Jurkat, Clone E6-1 (cell line): Measurements from ENCODE around the gene RBM43. TPM values are rescaled to one million over a fixed set of nuclear protein-coding genes. Genes with fewer than 3 reads are reported as not detected.
A peak's percentile ranks its signal among the peaks of the same experiment; 100 is the strongest.
"Not testable (repeated sequence)": the region's sequence is repeated elsewhere in the genome, so short reads cannot be mapped to it uniquely, and the experiment has no call there.

Experiments
- DNase-seq: peaks from one replicate; pipeline ENCODE4 v3.0.0-alpha.2; 2011; ENCODE audit warnings: low read depth, low spot score
- H3K4me3 ChIP-seq: 2 replicates; pipeline ENCODE4 v1.5.1; 2011; ENCODE audit warnings: mild to moderate bottlenecking, low read length, control low read depth, moderate library complexity
- polyA plus RNA-seq: library from polyadenylated mRNA; unstranded; fragments of >200 nt; gene quantifications from one replicate; pipeline ENCODE4 v1.2.1, GENCODE V29; 2012; ENCODE audit warnings: missing spikeins; ENCODE audit not compliant: insufficient read length, insufficient read depth

The RBM43 gene
- polyA plus RNA-seq, result 2.3 TPM

DNA sequence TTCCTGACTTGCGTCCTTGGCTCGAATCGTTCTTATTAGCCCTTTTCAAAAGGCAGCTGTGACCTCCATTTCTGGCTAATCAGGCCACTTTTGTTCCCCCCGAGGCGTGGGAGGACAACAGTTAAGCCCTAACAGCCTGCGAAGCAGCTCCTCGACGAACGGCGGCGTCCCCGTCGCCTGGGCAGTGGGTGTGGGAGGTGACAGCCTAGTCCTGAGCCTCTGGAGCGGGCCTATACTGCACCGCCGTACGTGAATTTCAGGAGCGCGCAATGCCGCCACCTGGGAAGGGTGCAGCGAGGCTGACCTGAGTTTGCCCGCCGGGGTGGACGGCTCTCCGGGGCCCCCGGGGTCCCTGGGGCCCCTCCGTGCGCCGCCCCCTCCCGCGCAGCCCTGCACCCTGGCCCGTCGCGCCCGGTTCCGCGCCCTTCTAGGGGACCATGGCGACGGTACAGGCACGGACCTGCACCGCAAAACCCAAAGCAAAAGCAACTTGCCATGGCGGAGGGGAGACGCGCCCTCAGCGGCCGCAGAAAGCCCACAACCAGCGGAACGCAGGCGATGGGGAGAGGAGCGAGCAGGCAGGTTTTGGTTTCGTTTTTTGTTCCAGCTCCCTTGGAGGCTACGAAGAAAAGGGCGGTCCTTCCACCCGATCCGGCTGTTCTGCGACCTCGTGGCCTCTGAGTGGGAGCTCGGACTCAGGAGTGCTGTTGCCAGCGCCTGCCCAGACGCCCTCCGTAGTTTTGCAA, at the start of gene RBM43:
Gene RBM43, minus strand, starts transcription at position 633 of the 746 bp plus-strand sequence. Its CDS starts 136 bp downstream, at position 497.
- peak within 1 kb of the TSS; percentile 56 for H3K4me3 ChIP-seq
- peak; percentile 84 for DNase-seq

DNA sequence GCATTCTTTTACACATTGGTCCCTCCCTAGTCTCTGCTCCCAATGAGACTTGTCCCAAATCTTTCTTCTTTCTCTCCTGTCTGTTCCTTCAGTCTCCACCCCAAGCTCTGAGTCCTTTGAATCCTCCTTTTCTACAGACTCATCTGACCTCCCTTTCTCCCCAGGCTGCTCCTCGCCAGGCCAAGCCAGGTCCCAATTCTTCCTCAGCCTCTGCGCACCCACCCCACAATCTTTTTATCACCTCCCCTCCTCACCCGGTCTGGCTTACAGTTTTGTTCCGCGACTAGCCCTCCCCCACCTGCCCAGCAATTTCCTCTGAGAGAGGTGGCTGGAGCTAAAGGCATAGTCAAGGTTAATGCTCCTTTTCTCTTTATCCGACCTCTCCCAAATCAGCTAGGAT, 48.6 kb upstream of the RBM43 start:
- DNase-seq, H3K4me3 ChIP-seq: not testable (repeated sequence)

DNA sequence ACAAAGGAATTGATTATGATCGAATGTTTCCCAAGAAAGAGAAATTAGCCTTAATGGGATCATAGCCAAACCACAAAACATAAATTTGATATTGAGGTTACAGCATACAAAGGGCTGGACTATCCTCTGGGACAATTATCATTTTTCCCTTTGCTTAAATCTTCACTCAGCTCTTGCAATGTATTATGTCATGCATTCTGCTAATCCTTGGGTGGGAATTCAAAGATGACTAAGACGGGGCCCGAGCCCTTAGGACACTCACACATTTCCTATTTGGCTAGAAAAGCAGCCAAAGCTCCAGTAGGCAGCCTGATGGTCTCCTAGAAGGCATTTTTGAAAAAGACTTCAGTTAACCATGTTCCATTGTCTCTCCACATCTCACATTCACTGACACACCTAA, 45.0 kb upstream of the RBM43 start:
- no peak for DNase-seq

DNA sequence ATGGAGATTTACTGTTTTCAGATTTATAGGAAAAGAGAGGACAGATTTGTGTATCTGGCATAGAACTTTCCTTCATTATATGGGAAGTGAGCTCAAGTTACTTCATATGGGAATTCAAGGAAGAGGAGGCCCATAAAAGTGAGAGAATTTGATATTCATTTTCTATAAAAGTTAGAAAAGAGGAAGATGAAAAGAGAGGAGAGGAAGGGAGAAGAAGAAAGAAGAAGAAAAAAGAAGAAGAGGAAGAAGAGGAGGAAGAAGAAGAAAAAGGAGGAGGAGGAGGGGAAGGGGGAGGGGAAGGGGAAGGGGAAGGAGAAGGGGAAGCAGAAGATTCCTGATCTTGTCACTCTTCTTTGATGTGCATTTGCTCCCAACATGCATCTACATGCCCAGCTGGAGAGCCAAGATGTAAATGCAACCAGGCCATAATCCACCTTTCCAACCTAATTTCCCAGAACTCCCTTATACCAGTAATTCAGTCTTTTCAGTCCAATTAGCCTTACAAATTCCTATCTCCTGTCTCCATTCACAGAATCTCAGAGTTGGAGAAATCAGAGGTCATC, 43.5 kb upstream of the RBM43 start:
- no peak for DNase-seq
- H3K4me3 ChIP-seq, result no peak overlapping the region

More for the DNA sequence above, 45.0 kb upstream of the RBM43 start:
- H3K4me3 ChIP-seq, result no peak overlapping the region

DNA sequence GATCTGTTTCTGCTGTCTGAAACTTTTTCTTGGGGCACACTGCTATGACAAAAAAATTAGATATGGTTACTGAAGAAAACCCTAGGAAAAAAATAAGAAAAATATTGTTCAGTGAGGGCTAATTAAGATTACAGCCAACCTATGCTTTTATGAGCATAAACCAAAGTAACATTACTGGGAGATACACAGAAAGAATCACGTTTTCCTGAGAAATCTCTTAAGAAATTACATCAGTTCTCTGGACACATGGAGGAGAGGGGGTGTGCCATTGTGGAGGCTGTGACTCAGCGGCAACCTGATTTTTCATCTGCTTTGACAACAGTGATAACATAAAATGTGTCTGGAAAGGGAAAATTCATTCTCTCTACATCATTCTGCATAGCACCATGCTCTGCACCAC, 41.2 kb upstream of the RBM43 start:
- DNase-seq, result no peak
- H3K4me3 ChIP-seq, result no peak overlapping the region

DNA sequence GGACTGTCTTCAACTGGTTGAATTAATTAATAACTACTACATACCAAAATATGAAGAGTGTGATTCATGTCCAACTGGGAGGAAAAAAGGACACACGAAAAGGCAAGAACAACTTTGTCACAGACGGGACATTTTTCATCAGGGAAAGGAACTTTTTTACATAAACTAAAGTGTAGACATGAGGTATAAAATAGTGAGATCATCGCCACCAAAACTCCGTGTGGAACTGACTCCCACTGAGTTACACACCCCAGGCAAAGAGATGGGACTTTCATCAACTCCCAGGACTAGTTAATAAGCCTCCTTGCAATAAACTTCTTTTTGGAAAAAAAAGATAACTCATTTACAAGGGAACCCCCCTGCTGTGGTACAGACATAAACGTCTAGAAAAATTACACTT, 40.7 kb upstream of the RBM43 start:
- no peak overlapping the region for H3K4me3 ChIP-seq
- no peak for DNase-seq

DNA sequence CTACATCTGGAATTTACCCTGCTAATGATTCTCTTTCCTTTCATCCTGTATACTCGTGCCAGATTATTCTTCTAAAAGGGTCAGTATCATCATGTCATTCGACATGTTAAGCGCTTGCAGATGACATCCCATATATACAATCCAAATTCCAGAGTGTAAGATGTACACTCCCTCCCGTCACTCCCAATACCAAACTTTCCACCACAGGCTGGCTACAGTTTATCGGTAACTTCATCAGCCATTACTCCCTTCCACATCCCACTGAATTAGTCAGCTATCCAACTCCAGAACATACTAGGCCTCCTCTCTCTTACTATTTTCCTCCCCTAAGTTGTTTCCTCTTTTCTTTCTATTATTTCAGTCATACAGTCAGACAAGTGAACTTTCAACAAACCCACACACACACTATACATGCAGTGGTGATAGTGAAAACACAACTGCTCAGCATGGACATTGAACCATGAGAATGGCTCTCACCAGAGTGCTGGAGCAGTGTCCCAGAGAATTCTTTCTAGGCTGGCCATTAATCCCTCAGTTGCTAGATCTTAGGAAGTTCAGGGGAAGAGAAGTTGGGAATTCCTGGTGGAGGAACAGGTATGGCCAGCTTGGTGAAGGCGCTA, 38.4 kb upstream of the RBM43 start:
- no peak for DNase-seq
- H3K4me3 ChIP-seq, result no peak overlapping the region

DNA sequence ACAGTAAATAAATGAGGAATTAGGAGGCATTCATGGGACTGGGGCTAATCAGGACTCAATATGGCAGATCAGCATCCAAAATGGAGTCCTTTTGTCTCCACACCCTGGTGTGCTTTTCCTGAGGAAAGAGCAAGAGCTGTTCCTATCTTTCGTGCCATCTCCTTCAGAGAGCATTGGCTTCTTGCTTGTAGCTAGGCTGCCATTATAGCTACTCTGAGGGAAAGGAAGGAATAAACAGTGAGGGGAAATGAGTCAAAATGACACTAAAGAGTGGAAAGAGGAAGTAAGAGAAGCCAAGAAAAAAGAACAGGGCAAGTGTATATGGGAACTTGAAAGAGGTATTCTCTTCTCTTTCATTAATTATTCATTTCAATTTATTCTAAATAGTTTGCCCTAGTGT, 36.2 kb upstream of the RBM43 start:
- no peak overlapping the region for H3K4me3 ChIP-seq
- DNase-seq, result no peak

DNA sequence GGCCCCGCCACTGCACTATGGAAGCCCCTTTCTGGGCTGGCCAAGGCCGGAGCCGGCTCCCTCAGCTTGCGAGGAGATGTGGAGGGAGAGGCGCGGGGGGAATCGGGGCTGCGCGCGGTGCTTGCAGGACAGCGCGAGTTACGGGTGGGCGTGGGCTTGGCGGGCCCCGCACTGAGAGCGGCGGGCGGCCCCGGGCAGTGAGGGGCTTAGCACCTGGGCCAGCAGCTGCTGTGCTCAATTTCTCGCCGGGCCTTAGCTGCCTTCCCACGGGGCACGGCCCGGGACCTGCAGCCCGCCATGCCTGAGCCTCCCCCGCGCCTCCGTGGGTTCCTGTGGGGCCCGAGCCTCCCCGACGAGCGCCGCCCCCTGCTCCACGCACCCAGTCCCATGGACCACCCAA, 34.3 kb upstream of the RBM43 start:
- H3K4me3 ChIP-seq, DNase-seq: not testable (repeated sequence)

DNA sequence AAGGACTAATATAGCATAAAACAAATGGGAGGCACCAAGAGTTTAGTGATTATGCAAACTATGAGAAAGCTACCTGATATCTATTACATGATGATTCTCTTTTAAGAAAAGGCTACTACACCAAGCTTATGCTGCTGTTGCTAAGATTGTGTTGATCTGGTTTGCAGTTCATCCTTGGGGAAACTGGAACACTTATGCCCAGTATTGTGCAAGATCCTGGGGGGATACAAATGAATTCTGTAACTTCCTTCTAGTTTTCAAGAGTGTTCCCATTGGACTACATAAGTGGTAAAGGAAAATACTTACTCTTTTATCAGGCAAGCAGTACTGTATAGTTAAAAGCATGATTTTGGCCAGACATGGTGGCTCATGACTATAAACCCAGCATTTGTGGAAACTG, 30.9 kb upstream of the RBM43 start:
- H3K4me3 ChIP-seq, result no peak overlapping the region
- no peak for DNase-seq

DNA sequence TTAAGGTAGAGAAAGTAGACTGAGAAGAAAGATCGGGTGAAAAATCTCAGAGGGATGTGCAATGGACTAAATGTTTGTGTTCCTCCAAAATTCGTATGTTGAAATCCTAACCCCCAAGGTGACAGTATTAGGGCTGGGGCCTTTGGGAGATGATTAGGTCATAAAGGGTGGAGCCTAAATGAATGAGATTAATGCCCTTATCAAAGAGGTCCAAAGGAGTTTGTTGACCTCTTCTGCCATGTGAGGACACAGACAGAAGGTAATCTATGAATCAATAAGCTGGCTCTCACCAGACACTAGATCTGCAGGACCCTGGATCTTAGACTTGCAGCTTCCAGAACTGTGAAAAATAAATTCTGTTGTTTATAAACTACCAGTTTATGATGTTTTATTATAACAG, 30.5 kb upstream of the RBM43 start:
- H3K4me3 ChIP-seq, result no peak overlapping the region
- no peak for DNase-seq

DNA sequence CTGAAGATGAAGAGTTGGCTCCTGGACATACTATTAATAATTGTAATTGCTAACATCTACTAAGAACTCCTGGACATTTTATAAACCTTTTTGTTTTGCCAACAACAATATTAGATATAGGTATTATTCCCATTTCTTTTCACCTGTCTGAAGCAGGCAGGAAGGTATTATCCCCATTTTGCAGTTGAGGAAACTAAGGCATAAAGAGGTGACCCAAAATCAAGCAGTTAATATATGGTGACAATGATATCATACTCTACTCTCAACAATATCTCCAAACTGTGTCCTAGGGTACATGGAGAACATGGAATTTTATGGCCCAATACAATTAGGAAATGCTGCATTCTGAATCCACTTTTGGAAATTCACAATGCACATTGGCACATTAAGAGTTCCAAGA, 29.6 kb upstream of the RBM43 start:
- no peak for DNase-seq
- no peak overlapping the region for H3K4me3 ChIP-seq

DNA sequence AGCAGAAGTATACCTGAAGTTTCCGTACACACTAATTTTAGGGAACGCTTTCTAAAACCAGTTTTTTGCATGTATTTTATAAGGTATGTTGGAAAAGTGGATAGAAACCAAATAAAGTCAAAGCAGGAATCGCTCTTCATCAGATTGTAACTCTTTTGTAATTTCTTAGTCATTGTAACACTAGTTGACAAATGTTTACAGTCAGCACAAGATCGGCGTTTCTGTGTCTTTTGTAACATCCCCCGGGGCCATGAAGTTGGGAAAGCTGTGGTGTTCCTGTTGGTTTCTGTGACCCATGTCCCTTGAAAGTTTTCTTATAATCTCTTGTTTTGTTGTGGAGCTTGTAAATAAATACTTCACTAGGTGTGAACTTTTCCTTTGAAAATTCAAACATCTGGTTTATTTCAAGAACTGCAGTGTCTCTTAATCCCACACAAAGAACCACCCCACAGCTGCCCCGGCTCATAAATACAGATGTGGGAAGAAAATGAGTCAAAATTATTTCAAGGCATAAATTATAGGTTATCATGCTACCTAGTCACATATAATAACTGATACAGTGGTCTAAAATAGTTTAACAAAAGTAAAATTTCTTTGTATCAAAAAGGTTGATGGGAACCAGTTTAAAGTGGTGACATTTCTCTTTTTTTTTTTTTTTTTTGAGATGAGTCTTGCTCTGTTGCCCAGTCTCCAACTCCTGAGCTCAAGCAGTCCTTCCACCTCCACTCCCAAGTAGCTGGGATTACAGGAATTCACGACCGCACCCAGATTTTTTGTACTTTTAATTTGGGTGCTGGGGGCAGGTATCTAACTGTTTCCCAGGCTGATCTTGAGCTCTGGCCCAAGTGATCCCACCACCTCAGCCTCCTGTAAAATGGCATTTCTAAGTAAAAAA, 28.6 kb upstream of the RBM43 start:
- no peak for DNase-seq
- peak overlapping the region; percentile 67 for H3K4me3 ChIP-seq

DNA sequence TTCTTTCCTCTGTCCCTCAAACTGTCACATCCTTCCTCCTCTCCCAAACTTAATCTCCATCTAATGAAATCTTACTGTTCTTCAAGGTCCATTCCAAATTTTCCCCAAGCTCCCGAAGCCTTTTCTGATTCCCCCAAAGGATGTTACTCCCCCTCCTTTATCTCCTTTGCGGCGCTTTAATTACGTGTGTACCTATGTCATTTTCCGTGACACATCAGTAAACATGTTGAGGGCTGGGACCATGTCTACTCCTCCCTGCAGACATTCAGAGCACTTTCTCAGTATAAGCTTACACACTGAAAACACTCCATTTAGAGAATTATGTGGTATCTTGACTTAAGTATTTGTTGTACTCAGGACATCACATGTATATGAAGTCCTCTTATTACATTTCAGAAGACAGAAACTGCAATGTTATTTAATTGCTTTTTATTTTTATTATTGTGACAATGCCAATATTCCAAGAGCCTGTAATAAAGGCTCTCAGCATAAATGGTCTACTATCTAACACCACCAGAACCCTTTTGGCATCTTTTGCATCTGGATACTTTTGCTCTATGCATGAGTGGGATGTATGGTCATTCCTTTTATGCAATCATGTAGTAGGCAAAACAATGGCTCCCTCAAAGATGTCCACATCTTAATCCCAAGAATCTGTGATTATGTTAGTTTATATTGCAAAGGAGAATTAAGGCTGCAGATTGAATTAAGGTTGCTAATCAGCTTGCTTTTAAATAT, 26.0 kb upstream of the RBM43 start:
- H3K4me3 ChIP-seq, result peak overlapping the region; percentile 67
- DNase-seq, result no peak

DNA sequence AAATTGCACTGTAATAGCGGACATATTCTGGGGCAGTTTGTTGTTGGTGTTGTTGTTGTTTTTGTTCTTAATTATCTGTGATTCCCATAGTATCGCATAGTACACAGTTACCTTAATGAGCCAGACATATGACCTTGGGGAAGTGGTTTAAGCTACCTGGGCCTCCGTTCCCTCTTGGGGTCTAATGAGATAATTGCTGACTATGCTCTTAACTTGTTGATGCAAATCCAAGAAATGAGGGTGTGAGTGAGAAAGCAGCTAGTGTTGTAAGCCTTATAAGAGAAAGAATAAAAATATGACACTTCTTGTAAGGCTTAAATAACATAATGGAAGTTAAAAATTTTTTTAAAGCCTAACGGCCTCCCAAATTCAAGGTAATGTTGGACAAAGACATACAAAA, 20.7 kb upstream of the RBM43 start:
- DNase-seq, result no peak
- H3K4me3 ChIP-seq, result no peak overlapping the region

DNA sequence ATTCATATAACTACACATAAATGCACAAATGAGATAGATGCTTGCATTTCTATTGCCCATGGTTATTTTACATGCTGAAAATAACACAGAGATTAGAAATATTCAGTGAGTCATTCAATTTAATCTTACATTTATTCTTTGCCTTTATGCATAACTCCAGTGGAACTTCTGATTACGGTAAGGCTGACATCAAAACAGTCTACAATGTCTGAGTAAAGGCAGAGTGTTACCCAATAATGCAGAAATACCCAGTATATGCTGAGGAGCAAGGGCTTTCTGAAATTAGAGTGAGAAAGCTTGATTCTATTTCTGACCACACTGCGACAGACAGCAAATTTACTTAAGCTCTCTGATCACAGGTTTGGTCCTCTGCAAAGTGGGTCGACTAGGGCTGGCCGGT, 18.6 kb upstream of the RBM43 start:
- DNase-seq, result no peak

DNA sequence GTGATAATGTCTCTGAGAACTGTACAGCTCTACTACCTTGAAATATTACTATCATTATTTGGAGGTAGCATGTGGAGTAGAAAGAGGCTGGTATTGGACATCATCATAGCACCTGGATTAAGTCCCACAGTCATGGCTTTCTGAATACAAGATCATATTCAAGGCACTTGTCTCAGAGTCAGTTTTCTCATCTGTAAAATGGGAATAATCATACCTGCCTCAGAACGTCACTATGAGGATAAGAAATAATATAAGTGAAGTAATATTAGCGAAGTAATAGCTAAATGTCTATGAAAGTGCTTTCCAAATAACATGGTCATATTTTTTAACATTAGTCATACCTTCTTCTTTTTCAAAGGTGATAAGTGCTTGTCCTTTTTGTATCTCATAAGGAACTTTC, 16.8 kb upstream of the RBM43 start:
- DNase-seq, result no peak
- H3K4me3 ChIP-seq, result no peak overlapping the region

More for the DNA sequence above, 18.6 kb upstream of the RBM43 start:
- no peak overlapping the region for H3K4me3 ChIP-seq

DNA sequence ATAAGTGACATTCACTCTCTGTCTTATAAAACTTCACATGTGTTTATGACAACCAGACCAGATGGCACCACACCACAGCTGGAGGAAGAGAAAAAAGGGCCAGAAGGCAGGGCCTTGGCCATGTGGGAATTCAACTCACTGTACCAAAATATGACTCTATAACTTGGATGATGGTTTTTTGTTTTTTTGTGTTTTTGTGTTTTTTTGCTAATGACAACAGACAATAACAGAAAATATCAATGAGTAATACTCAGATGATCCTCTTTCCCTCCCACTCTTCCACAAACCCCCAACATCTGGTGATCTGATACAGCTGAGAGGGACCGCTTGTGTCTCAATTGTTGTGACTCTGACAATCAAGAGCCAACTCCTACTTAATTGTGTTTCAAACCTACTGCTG, 15.4 kb upstream of the RBM43 start:
- no peak overlapping the region for H3K4me3 ChIP-seq
- no peak for DNase-seq

DNA sequence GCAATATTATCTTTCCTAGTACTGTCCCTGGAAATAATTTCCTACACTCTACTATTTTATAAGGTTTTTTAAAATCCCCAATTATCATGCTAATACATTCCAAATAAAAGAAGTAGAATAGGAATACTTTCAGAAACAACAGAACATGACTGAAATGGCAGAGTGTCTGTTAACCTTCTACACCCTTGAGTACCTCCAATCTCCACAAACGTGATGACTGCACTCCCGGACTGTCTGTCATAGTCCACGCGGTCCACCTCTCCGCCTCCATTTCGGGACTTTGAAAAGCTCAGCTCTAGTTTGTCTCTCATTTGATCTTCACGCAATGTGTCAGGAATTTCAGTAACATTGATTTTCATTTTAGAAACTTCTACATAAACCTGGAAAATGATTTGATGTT, 13.6 kb upstream of the RBM43 start:
- no peak overlapping the region for H3K4me3 ChIP-seq
- DNase-seq, result no peak
